ENCODE data around the gene PHACTR2.

GRCh38 chr6:143823548-143823947, 145.8 kb downstream of the PHACTR2 start:
- TF ChIP-seq CTCF (IDR thresholded peaks at IDR 0.05) (no peak), POLR2A (IDR thresholded peaks at IDR 0.05) (no peak)
